ENCODE measurements around the gene ITGA8.

GRCh38 chr10:15572531-15573045, 147.1 kb downstream of the ITGA8 start:
- TF ChIP-seq RBM25 (IDR thresholded peaks at IDR 0.05; ENCODE audit: low read depth, low read length, severe bottlenecking) (no peak), CTCF (IDR thresholded peaks at IDR 0.05 in 2 of 3, conservative IDR thresholded peaks at IDR 0.05 in 1 of 3; ENCODE audit: insufficient read depth in 2 of 3, low read depth in 1 of 3, low read length in 3 of 3) (no peak), SETDB1 (IDR thresholded peaks at IDR 0.05; ENCODE audit: low read length) (no peak), ATF7 (IDR thresholded peaks at IDR 0.05) (no peak), ATF3 (IDR thresholded peaks at IDR 0.05) (no peak), ATF3 (CRISPR knock-in tag; conservative IDR thresholded peaks at IDR 0.05) (no peak), MED1 (CRISPR knock-in tag; IDR thresholded peaks at IDR 0.05; ENCODE audit: borderline replicate concordance) (no peak), E2F6 (IDR thresholded peaks at IDR 0.05; ENCODE audit: borderline replicate concordance in 1 of 2, extremely low read depth in 1 of 2, insufficient read depth in 1 of 2, insufficient read length in 1 of 2, low read depth in 1 of 2, low read length in 1 of 2, poor library complexity in 1 of 2, severe bottlenecking in 1 of 2) (no peak), HBP1 (CRISPR knock-in tag; IDR thresholded peaks at IDR 0.05) (no peak), ZNF395 (CRISPR knock-in tag; IDR thresholded peaks at IDR 0.05) (no peak), SUPT5H (IDR thresholded peaks at IDR 0.05) (no peak)
- TF ChIP-seq, protein P1, sequence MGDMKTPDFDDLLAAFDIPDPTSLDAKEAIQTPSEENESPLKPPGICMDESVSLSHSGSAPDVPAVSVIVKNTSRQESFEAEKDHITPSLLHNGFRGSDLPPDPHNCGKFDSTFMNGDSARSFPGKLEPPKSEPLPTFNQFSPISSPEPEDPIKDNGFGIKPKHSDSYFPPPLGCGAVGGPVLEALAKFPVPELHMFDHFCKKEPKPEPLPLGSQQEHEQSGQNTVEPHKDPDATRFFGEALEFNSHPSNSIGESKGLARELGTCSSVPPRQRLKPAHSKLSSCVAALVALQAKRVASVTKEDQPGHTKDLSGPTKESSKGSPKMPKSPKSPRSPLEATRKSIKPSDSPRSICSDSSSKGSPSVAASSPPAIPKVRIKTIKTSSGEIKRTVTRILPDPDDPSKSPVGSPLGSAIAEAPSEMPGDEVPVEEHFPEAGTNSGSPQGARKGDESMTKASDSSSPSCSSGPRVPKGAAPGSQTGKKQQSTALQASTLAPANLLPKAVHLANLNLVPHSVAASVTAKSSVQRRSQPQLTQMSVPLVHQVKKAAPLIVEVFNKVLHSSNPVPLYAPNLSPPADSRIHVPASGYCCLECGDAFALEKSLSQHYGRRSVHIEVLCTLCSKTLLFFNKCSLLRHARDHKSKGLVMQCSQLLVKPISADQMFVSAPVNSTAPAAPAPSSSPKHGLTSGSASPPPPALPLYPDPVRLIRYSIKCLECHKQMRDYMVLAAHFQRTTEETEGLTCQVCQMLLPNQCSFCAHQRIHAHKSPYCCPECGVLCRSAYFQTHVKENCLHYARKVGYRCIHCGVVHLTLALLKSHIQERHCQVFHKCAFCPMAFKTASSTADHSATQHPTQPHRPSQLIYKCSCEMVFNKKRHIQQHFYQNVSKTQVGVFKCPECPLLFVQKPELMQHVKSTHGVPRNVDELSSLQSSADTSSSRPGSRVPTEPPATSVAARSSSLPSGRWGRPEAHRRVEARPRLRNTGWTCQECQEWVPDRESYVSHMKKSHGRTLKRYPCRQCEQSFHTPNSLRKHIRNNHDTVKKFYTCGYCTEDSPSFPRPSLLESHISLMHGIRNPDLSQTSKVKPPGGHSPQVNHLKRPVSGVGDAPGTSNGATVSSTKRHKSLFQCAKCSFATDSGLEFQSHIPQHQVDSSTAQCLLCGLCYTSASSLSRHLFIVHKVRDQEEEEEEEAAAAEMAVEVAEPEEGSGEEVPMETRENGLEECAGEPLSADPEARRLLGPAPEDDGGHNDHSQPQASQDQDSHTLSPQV (IDR thresholded peaks at IDR 0.05), result no peak
- TF ChIP-seq, protein P2, sequence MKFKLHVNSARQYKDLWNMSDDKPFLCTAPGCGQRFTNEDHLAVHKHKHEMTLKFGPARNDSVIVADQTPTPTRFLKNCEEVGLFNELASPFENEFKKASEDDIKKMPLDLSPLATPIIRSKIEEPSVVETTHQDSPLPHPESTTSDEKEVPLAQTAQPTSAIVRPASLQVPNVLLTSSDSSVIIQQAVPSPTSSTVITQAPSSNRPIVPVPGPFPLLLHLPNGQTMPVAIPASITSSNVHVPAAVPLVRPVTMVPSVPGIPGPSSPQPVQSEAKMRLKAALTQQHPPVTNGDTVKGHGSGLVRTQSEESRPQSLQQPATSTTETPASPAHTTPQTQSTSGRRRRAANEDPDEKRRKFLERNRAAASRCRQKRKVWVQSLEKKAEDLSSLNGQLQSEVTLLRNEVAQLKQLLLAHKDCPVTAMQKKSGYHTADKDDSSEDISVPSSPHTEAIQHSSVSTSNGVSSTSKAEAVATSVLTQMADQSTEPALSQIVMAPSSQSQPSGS (CRISPR knock-in tag; IDR thresholded peaks at IDR 0.05), result no peak
- TF ChIP-seq, protein P3, sequence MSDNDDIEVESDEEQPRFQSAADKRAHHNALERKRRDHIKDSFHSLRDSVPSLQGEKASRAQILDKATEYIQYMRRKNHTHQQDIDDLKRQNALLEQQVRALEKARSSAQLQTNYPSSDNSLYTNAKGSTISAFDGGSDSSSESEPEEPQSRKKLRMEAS (CRISPR knock-in tag; IDR thresholded peaks at IDR 0.05), result no peak
